ENCODE measurements around the gene ADH1C.
"Not testable (repeated sequence)": the region's sequence is repeated elsewhere in the genome, so short reads cannot be mapped to it uniquely, and the experiment has no call there.

Gene ADH1C

DNA sequence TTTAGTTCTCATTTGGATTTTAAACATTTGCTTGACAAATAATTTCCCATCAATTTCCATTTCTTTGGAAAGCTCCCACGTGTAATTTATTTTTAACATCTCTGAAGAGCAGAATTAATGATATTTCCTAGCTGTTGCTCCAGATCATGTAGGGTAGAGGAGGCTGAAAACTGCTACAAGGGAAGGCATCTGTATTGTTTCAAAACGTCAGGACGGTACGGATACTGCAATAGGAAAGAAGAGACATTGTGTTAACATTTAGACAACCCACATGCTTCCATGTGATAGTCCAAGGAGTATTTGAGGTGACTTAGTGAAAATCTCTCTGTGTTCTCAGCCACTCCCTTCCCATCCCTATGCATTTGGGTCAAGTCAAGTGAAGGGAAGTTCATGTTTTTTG, 16.0 kb downstream of the ADH1C start:
- H3K9me3 Mint-ChIP-seq = no peaks in the 10 kb centered on the region

DNA sequence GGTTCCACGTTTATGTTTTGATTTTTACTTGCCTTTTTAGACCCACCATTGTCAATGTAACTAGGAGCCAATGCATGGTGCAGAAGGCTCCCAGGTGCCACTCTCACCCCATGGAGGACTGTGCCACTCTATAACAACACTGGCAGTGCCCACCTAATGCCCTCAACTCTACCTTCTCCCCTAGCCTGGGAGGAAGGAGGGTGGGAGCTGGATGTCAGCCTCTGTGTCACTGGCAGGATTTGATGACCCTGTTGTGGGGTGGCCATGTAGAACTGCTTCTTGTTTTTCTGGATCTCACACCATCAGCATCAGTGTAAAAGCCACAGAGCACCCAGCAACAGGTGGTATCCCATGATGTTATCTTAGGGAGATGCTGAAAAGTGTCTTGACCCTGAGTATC, 17.7 kb downstream of the ADH1C start:
- H3K4me3 Mint-ChIP-seq = no peak overlapping the region

More for the DNA sequence above, 16.0 kb downstream of the ADH1C start:
- H3K36me3 Mint-ChIP-seq (ENCODE audit: low read depth) = no peaks in the 10 kb centered on the region
- no peaks in the 10 kb centered on the region for H3K4me1 Mint-ChIP-seq (ENCODE audit: low read depth)
- no peak overlapping the region for H3K27ac Mint-ChIP-seq
- H3K4me3 Mint-ChIP-seq = no peak overlapping the region
- H3K27me3 Mint-ChIP-seq (ENCODE audit: low read depth) = no peaks in the 10 kb centered on the region

DNA sequence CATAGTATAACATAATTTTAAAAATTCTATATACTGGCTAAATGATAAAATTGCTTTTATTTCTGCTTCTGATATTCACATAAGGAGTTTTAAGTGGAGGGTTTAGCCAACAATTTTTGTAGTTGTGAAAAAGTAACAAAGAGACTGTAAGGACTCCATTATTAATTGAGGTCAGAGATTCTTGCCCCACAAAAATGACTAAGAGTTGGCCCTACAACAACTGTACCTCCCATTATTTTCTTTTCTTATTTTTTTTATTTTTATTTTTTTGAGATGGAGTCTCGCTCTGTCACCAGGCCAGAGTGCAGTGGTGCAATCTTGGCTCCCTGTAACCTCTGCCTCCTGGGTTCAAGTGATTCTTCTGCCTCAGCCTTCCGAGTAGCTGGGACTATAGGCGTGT, 21.9 kb downstream of the ADH1C start:
- no peak overlapping the region for H3K4me3 Mint-ChIP-seq
- no peaks in the 10 kb centered on the region for H3K36me3 Mint-ChIP-seq (ENCODE audit: low read depth)
- no peaks in the 10 kb centered on the region for H3K27me3 Mint-ChIP-seq (ENCODE audit: low read depth)
- no peak overlapping the region for H3K27ac Mint-ChIP-seq
- H3K9me3 Mint-ChIP-seq = no peaks in the 10 kb centered on the region
- no peaks in the 10 kb centered on the region for H3K4me1 Mint-ChIP-seq (ENCODE audit: low read depth)

More for the DNA sequence above, 17.7 kb downstream of the ADH1C start:
- Mint-ChIP-seq H3K4me1 (ENCODE audit: low read depth) (no peaks in the 10 kb centered on the region), H3K27me3 (ENCODE audit: low read depth) (no peaks in the 10 kb centered on the region), H3K27ac (no peak overlapping the region), H3K9me3 (no peaks in the 10 kb centered on the region), H3K36me3 (ENCODE audit: low read depth) (no peaks in the 10 kb centered on the region)

DNA sequence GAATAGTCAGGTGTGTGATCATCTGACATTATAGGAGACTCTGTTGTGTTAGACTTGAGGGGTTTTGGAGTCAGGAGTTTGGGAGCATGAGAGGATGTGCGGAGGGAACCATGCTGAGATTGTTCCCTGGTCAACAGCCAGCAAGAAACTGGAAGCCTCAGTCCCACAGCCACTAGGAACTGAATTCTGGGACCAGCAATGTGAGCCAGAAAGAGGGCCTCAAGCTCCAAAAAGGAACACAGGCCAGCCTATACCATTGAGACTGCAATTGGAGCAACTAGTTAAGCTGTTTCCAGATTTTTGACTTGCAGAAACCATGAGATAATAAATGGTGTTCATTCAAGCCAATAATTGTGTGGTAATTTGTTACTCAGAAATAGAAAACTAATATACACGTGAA, 22.7 kb downstream of the ADH1C start:
- Mint-ChIP-seq H3K4me3 (no peak overlapping the region), H3K4me1 (ENCODE audit: low read depth) (no peaks in the 10 kb centered on the region), H3K36me3 (ENCODE audit: low read depth) (no peaks in the 10 kb centered on the region), H3K27me3 (ENCODE audit: low read depth) (no peaks in the 10 kb centered on the region), H3K9me3 (no peaks in the 10 kb centered on the region), H3K27ac (no peak overlapping the region)

DNA sequence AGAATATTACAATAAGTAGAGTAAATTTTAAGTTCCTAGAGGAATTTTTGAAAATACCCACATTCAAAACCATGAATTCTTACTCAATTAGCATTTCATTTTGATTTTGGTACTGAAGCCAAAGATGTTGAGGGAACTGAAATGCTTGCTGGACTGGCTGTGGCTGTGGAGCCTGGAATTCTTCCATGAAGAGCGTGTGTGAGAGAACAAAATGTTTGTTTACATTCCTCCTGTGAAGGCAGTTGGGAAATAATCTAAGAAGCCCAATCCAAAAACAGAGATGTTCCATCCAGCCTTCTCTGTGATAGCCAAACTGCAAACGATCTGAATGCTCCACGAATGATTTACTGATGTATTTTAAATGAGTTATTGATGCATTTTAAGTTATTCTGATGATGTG, 27.6 kb downstream of the ADH1C start:
- H3K36me3 Mint-ChIP-seq (ENCODE audit: low read depth) = no peaks in the 10 kb centered on the region
- no peak overlapping the region for H3K4me3 Mint-ChIP-seq

DNA sequence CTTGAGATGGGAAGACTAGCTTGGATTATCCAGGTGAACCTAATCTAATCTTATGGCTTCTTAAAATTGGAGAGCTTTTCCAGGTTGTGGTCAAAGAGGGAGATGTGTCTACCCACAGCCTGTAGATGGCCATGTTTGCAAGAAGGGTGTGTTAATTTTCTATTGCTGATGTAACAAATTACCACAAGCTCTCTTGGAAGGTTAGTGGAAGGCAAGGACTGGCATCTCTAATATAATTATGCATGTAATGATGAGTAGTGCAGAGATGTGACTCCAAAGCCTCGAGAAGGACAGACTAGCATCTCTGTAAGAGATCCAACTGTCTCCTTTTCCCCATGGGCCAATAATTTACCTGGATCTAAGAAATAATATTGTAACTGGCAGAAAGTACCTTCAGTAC, 28.2 kb downstream of the ADH1C start:
- H3K9me3 Mint-ChIP-seq = no peaks in the 10 kb centered on the region
- H3K36me3 Mint-ChIP-seq (ENCODE audit: low read depth) = no peaks in the 10 kb centered on the region
- no peak overlapping the region for H3K27ac Mint-ChIP-seq
- no peak overlapping the region for H3K4me3 Mint-ChIP-seq
- no peaks in the 10 kb centered on the region for H3K4me1 Mint-ChIP-seq (ENCODE audit: low read depth)
- H3K27me3 Mint-ChIP-seq (ENCODE audit: low read depth) = no peaks in the 10 kb centered on the region

More for the DNA sequence above, 27.6 kb downstream of the ADH1C start:
- H3K27ac Mint-ChIP-seq = no peak overlapping the region
- no peaks in the 10 kb centered on the region for H3K9me3 Mint-ChIP-seq
- no peaks in the 10 kb centered on the region for H3K27me3 Mint-ChIP-seq (ENCODE audit: low read depth)
- no peaks in the 10 kb centered on the region for H3K4me1 Mint-ChIP-seq (ENCODE audit: low read depth)

DNA sequence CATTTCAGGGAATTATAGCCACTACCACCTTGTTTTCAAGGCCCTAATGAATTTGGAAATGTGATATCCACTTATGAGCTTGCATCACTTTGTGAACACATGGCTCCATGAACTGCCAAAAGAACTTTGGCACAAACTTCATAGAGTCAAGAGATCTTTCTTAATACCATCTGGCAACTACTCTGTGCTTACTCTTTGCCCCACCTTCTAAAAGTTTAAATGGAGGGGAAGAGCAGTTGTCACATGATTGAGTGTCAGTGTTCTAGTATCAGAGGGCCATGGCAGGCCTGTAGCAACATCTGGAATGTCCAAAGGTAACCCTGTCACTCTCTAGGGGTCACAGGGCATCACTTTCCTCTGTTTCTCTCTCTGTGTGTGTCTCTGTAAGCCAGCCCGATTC, 28.8 kb downstream of the ADH1C start:
- Mint-ChIP-seq H3K9me3 (no peaks in the 10 kb centered on the region), H3K27me3 (ENCODE audit: low read depth) (no peaks in the 10 kb centered on the region), H3K27ac (no peak overlapping the region), H3K4me1 (ENCODE audit: low read depth) (no peaks in the 10 kb centered on the region), H3K4me3 (no peak overlapping the region), H3K36me3 (ENCODE audit: low read depth) (no peaks in the 10 kb centered on the region)

DNA sequence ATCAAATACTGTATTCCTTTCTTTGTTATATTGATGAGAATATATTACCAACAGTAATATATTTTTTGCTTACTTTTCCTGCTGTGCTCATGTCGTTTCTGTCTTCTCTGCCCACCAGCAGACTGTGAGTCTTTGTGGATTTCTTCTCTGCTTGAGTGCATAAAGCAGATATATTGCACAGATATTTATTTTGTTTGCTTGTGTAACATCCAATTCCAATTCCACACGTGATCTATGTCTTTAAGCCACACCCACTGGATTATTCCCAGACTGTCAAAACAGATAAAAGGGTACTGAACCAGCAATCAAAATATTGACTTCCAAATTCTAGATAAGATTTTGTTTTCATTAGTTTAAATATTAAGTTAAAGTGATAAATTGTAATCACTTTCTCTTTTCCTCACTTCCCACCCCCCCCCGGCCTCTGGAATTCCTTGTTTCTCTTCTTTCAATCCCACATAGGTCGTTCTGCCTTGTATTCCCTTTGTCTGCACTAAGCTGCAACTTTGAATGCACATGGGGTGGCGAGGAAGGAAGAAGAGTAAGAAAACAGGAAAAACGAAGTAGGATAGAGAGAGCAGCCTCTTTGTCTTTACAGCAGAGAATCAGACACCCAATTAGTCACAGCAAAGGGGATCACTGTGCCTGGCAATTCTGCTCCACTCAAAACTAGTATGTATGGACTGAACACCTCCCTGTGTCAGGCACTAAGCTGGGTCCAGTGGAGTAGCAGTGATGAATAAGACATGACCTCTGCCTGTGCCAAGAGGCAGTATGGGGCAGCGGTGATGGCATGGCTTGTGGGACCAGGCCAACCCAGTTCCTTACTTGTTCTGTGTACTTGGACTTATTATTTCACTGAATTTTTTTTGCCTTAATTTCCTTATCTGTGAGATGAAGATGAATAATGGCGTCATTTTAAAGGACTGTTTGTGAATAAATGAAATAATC, 31.0 kb downstream of the ADH1C start, which contains the start of gene ADH1B:
ADH1B (minus strand) TSS at position 161 of the 951 bp plus-strand sequence; CDS start at position 91, 70 bp downstream.
- Mint-ChIP-seq H3K27ac (no peak within 1 kb of the TSS), H3K27me3 (ENCODE audit: low read depth) (no peaks in the 10 kb centered on the region), H3K9me3 (no peaks in the 10 kb centered on the region), H3K4me1 (ENCODE audit: low read depth) (no peaks in the 10 kb centered on the region), H3K36me3 (ENCODE audit: low read depth) (no peaks in the 10 kb centered on the region), H3K4me3 (no peak within 1 kb of the TSS)

DNA sequence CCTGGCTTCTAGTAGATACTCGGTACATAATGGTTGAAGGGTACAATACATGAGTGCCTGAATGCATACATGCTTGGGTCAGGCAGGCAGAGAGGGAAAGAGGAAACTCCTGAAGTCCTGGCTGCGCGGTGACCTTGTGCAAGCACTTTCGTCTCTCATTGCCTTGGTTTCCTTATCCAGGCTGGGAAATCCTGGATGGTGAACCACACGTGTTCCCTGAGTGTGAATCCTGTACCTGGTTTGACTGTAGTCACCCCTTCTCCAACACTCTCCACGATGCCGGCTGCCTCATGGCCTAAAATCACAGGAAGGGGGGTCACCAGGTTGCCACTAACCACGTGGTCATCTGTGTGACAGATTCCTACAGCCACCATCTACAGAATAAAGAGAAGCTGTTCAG, 34.7 kb downstream of the ADH1C start:
- H3K36me3 Mint-ChIP-seq (ENCODE audit: low read depth); H3K4me3 Mint-ChIP-seq; H3K9me3 Mint-ChIP-seq; H3K4me1 Mint-ChIP-seq (ENCODE audit: low read depth); H3K27ac Mint-ChIP-seq; H3K27me3 Mint-ChIP-seq (ENCODE audit: low read depth): not testable (repeated sequence)

DNA sequence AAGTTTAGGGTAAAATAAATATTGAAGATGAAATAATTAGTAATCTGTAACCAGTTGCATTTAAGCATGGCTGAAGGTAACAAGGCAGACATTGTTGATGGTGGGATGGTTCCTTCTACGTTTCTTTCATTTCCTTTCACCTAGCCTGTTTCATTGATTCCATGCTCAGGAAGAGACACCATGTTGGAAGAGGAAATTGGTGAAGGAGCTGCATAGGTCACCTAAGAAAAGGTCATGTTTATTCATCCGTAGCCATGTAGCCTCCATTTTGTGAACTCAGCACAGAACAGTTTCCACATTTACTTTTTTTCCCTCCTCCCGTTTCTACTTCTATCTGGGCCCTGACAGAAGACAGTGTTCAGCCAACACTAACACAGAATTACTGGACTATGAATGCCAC, 35.2 kb downstream of the ADH1C start:
- Mint-ChIP-seq H3K9me3 (no peaks in the 10 kb centered on the region), H3K4me3 (no peak overlapping the region), H3K27me3 (ENCODE audit: low read depth) (no peaks in the 10 kb centered on the region), H3K36me3 (ENCODE audit: low read depth) (no peaks in the 10 kb centered on the region), H3K27ac (no peak overlapping the region), H3K4me1 (ENCODE audit: low read depth) (no peaks in the 10 kb centered on the region)

DNA sequence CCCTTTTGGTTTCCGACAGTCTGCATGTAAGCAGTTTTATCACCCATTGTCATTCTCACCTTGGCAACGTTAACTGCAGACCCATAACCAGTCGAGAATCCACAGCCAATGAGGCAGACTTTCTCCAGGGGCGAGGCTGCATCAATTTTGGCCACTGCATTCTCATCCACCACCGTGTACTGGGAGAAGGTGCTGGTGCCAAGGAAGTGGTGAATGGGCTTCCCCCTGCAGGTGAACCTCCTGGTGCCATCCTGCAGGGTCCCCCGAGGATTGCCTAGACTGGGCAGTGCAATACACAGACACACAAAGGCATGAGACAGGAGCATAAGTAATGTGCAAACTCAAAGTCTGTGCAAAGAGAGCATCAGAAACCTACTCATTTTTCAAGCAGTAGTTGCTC, 36.7 kb downstream of the ADH1C start:
- Mint-ChIP-seq H3K27ac (no peak overlapping the region), H3K36me3 (ENCODE audit: low read depth) (no peaks in the 10 kb centered on the region), H3K4me3 (no peak overlapping the region), H3K27me3 (ENCODE audit: low read depth) (no peaks in the 10 kb centered on the region), H3K9me3 (no peaks in the 10 kb centered on the region), H3K4me1 (ENCODE audit: low read depth) (no peaks in the 10 kb centered on the region)

DNA sequence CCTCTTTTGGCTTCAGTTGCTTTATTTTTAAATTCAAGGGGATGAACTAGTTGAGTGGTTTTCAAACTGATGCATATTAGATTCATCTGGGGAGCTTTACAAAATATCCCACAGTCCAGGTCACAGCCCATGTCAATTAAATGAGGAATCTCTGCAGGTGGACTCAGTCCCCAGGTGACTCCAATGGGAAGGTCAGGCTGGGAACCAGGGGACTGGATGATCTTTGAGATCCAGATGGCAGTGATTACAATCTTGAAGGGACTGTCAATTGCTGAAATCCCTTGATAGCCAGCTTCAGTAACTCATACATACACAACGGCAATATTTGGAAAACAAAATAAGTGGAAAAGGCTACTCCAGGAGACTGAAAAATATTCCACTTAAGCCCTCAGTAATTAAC, 38.3 kb downstream of the ADH1C start:
- H3K4me1 Mint-ChIP-seq (ENCODE audit: low read depth) = no peaks in the 10 kb centered on the region
- H3K4me3 Mint-ChIP-seq = no peak overlapping the region
- no peaks in the 10 kb centered on the region for H3K27me3 Mint-ChIP-seq (ENCODE audit: low read depth)
- H3K9me3 Mint-ChIP-seq = no peaks in the 10 kb centered on the region
- no peaks in the 10 kb centered on the region for H3K36me3 Mint-ChIP-seq (ENCODE audit: low read depth)
- no peak overlapping the region for H3K27ac Mint-ChIP-seq

DNA sequence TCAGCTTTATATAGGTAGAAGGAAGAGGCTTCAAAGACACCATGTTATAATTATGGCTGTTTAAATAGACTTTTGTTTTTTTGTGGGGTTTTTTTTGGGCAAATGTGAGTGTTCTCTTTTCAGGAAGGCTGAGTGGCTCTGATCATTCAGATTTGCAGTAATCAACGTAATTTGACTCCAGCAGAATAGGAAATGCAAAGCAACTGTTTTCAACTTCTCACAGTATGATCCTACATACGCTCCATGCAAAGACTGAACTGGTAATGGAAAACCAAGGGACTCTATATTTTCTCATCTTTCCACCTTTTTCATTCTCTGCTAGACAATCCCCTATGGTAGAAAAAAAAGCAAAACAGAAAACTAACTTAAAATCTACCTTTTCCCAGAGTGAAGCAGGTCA, 42.2 kb downstream of the ADH1C start:
- no peaks in the 10 kb centered on the region for H3K9me3 Mint-ChIP-seq
- H3K27me3 Mint-ChIP-seq (ENCODE audit: low read depth) = no peaks in the 10 kb centered on the region
- H3K4me3 Mint-ChIP-seq = no peak overlapping the region
- no peak overlapping the region for H3K27ac Mint-ChIP-seq
- H3K36me3 Mint-ChIP-seq (ENCODE audit: low read depth) = no peaks in the 10 kb centered on the region
- no peaks in the 10 kb centered on the region for H3K4me1 Mint-ChIP-seq (ENCODE audit: low read depth)

DNA sequence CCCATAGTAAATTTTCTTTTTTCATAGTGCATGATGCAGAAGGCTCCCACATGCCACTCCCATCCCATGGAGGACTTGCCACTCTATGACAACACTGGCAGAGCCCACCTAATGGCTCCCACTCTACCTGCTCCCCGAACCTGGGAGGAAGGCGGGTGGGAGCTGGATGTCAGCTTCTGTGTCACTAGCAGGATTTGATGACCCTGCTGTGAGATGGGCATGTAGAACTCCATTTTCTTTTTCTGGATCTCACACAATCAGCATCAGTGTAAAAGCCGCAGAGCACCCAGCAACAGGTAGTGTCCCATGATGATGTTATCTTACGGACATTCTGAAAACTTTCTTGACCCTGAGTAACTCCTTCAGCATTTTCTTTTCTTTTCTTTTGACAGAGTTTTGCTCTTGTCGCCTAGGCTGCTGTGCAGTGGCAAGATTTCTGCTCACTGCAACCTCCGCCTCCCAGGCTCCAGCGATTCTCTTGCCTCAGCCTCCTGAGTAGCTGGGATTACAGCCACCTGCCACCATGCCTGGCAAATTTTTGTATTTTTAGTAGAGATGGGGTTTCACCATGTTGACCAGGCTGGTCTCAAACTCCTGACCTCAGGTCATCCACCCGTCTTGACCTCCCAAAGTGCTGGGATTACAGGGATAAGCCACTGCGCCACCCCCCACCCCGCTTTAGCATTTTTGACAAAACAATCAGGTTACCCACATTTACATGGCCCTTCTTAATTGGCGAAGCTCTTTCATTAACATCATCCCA, 46.7 kb downstream of the ADH1C start:
- H3K36me3 Mint-ChIP-seq (ENCODE audit: low read depth) = no peaks in the 10 kb centered on the region
- H3K4me1 Mint-ChIP-seq (ENCODE audit: low read depth) = no peaks in the 10 kb centered on the region
- no peaks in the 10 kb centered on the region for H3K9me3 Mint-ChIP-seq
- H3K27ac Mint-ChIP-seq = no peak overlapping the region
- no peaks in the 10 kb centered on the region for H3K27me3 Mint-ChIP-seq (ENCODE audit: low read depth)
- H3K4me3 Mint-ChIP-seq = no peak overlapping the region

All from T-helper 1 cell treated with Interleukin-12 subunit alpha and Interleukin-12 subunit beta and Interleukin-4 antibody, amounts not matched to agents 30 μg/mL and 1 μg/mL, for 36 hours (primary cell).